H9 (cell line): Measurements from ENCODE around the gene ZNF76. TPM values are rescaled to one million over a fixed set of nuclear protein-coding genes. Genes with fewer than 3 reads are reported as not detected.

Experiments used
- DNase-seq: peaks from one replicate; pipeline ENCODE4 v3.0.0-alpha.2; 2017
- H2AFZ ChIP-seq: one replicate; pipeline ENCODE4 v1.6.1; 2013; ENCODE audit warnings: mild to moderate bottlenecking, low read length, control low read depth, moderate library complexity
- H2AK5ac ChIP-seq: 2 replicates; pipeline ENCODE4 v1.6.1; 2013; ENCODE audit warnings: low read length, control low read depth, mixed read lengths; ENCODE audit not compliant: insufficient read length
- H2BK120ac ChIP-seq: one replicate; pipeline ENCODE4 v1.6.1; 2013; ENCODE audit warnings: low read depth, mild to moderate bottlenecking, low read length, control low read depth, inconsistent platforms; ENCODE audit not compliant: poor library complexity, severe bottlenecking
- H2BK12ac ChIP-seq: 2 replicates; pipeline ENCODE4 v1.6.1; 2013; ENCODE audit warnings: low read length, control low read depth, mixed read lengths, low read depth; ENCODE audit not compliant: insufficient read length
- H2BK15ac ChIP-seq: 2 replicates; pipeline ENCODE4 v1.6.1; 2013; ENCODE audit warnings: low read depth, low read length, control low read depth
- H2BK20ac ChIP-seq: one replicate; pipeline ENCODE4 v1.6.1; 2013; ENCODE audit warnings: low read depth, mild to moderate bottlenecking, low read length, control low read depth, inconsistent platforms; ENCODE audit not compliant: poor library complexity, severe bottlenecking
- H2BK5ac ChIP-seq: 2 replicates; pipeline ENCODE4 v1.6.1; 2013; ENCODE audit warnings: low read length, control low read depth, mixed read lengths; ENCODE audit not compliant: insufficient read length
- H3K14ac ChIP-seq: 2 replicates; pipeline ENCODE4 v1.6.1; 2013; ENCODE audit warnings: low read length, control low read depth; ENCODE audit not compliant: insufficient read depth
- H3K18ac ChIP-seq: 2 replicates; pipeline ENCODE4 v1.6.1; 2013; ENCODE audit warnings: low read depth, mild to moderate bottlenecking, mixed read lengths, low read length, control low read depth; ENCODE audit not compliant: insufficient read length
- H3K23ac ChIP-seq: 2 replicates; pipeline ENCODE4 v1.6.1; 2013; ENCODE audit warnings: low read length, control low read depth, mixed read lengths, low read depth; ENCODE audit not compliant: insufficient read length
- H3K23me2 ChIP-seq: 2 replicates; pipeline ENCODE4 v1.6.1; 2013; ENCODE audit warnings: low read depth, mild to moderate bottlenecking, mixed read lengths, low read length, control low read depth; ENCODE audit not compliant: insufficient read length, poor library complexity, severe bottlenecking
- H3K27ac ChIP-seq: 2 replicates; pipeline ENCODE4 v1.5.1; 2013; ENCODE audit warnings: low read length, control low read depth, mixed read lengths, low read depth; ENCODE audit not compliant: insufficient read length
- H3K27me3 ChIP-seq: 2 replicates; pipeline ENCODE4 v1.6.1; 2013; ENCODE audit warnings: low read length, control low read depth, inconsistent platforms; ENCODE audit not compliant: insufficient read depth
- H3K4ac ChIP-seq: 2 replicates; pipeline ENCODE4 v1.6.1; 2013; ENCODE audit warnings: low read depth, mild to moderate bottlenecking, control low read depth, inconsistent platforms, low read length, moderate library complexity
- H3K4me1 ChIP-seq: 2 replicates; pipeline ENCODE4 v1.6.1; 2013; ENCODE audit warnings: low read length, control low read depth, inconsistent platforms; ENCODE audit not compliant: insufficient read depth
- H3K4me2 ChIP-seq: 2 replicates; pipeline ENCODE4 v1.6.1; 2013; ENCODE audit warnings: low read length, control low read depth, mixed read lengths; ENCODE audit not compliant: insufficient read length, insufficient read depth
- H3K56ac ChIP-seq: 2 replicates; pipeline ENCODE4 v1.6.1; 2013; ENCODE audit warnings: low read depth, mild to moderate bottlenecking, mixed read lengths, low read length, control low read depth; ENCODE audit not compliant: insufficient read length
- H3K79me1 ChIP-seq: 2 replicates; pipeline ENCODE4 v1.6.1; 2013; ENCODE audit warnings: low read depth, mild to moderate bottlenecking, moderate library complexity, low read length, control low read depth, inconsistent platforms; ENCODE audit not compliant: insufficient read depth, poor library complexity, severe bottlenecking
- H3K79me2 ChIP-seq: 2 replicates; pipeline ENCODE4 v1.6.1; 2013; ENCODE audit warnings: low read length, control low read depth, inconsistent platforms; ENCODE audit not compliant: insufficient read depth
- H3K9ac ChIP-seq: 2 replicates; pipeline ENCODE4 v1.6.1; 2013; ENCODE audit warnings: low read length, control low read depth, mixed read lengths; ENCODE audit not compliant: insufficient read length; ENCODE audit errors: extremely low read depth
- H3K9me3 ChIP-seq: one replicate; pipeline ENCODE4 v1.6.1; 2013; ENCODE audit warnings: low read depth, low read length, inconsistent platforms; ENCODE audit not compliant: control insufficient read depth
- H3T11ph ChIP-seq: one replicate; pipeline ENCODE4 v1.6.1; 2013; ENCODE audit warnings: mild to moderate bottlenecking, low read length, control low read depth, inconsistent platforms
- H4K20me1 ChIP-seq: one replicate; pipeline ENCODE4 v1.6.1; 2013; ENCODE audit not compliant: control insufficient read depth, insufficient read length, insufficient read depth
- H4K5ac ChIP-seq: 2 replicates; pipeline ENCODE4 v1.6.1; 2013; ENCODE audit warnings: low read depth, mild to moderate bottlenecking, mixed read lengths, low read length, control low read depth; ENCODE audit not compliant: insufficient read length
- H4K8ac ChIP-seq: replicated peaks from 2 replicates; pipeline ENCODE4 v1.6.1; 2013; ENCODE audit warnings: low read length, control low read depth, mixed read lengths, low read depth; ENCODE audit not compliant: insufficient read length
- H4K91ac ChIP-seq: 2 replicates; pipeline ENCODE4 v1.6.1; 2013; ENCODE audit warnings: low read depth, mild to moderate bottlenecking, moderate library complexity, mixed read lengths, low read length, control low read depth; ENCODE audit not compliant: insufficient read length
- H3K27ac Mint-ChIP-seq, 3 experiments: 2 replicates in 2 of 3; 3 replicates in 1 of 3; pipeline ENCODE4 v1.8.0; 2020 to 2021; ENCODE audit warnings: mixed read lengths in 3 of 3, mild to moderate bottlenecking in 1 of 3, moderate library complexity in 1 of 3
- H3K27me3 Mint-ChIP-seq: 2 replicates; pipeline ENCODE4 v1.8.0; 2021; ENCODE audit warnings: low read depth, mild to moderate bottlenecking, moderate library complexity, mixed read lengths
- H3K36me3 Mint-ChIP-seq, 3 experiments: 2 replicates in 2 of 3; 3 replicates in 1 of 3; pipeline ENCODE4 v1.8.0; 2020 to 2021; ENCODE audit warnings: low read depth in 3 of 3, mixed read lengths in 3 of 3; ENCODE audit not compliant: insufficient read depth in 1 of 3
- H3K4me1 Mint-ChIP-seq, 2 experiments: 2 replicates each; pipeline ENCODE4 v1.8.0; 2020; ENCODE audit warnings: mixed read lengths in 2 of 2
- H3K4me3 Mint-ChIP-seq, 2 experiments: 2 replicates in 1 of 2; 3 replicates in 1 of 2; pipeline ENCODE4 v1.8.0; 2020 to 2021; ENCODE audit warnings: mild to moderate bottlenecking in 2 of 2, mixed read lengths in 2 of 2, moderate library complexity in 1 of 2
- H3K9me3 Mint-ChIP-seq, 2 experiments: 2 replicates in 1 of 2; 3 replicates in 1 of 2; pipeline ENCODE4 v1.8.0; 2020; ENCODE audit warnings: mild to moderate bottlenecking in 2 of 2, mixed read lengths in 2 of 2, moderate library complexity in 1 of 2
- WGBS: extraction: QIAGEN DNeasy Blood & Tissue Kit; methylation state at CpG from one replicate; pipeline ENCODE4 v1.1.7; 2013; ENCODE audit warnings: missing lambda C conversion rate, low lambda C conversion rate, mixed read lengths; ENCODE audit not compliant: insufficient read length; ENCODE audit errors: extremely low coverage; 5-methylcytosine and 5-hydroxymethylcytosine counted together
- total RNA-seq: library from RNA; stranded (reverse); gene quantifications from 2 replicates; pipeline ENCODE4 v1.2.1, GENCODE V29; 2021
- TF ChIP-seq, protein P1 (sequence below): fragments of 200-600 bp; sonication (generic); conservative IDR thresholded peaks from 3 replicates; pipeline ENCODE4 v1.8.0; 2021; ENCODE audit warnings: antibody characterized with exemption, mild to moderate bottlenecking

The ZNF76 gene
- total RNA-seq, 1 experiment from 2014 or later = 21.1 TPM

DNA sequence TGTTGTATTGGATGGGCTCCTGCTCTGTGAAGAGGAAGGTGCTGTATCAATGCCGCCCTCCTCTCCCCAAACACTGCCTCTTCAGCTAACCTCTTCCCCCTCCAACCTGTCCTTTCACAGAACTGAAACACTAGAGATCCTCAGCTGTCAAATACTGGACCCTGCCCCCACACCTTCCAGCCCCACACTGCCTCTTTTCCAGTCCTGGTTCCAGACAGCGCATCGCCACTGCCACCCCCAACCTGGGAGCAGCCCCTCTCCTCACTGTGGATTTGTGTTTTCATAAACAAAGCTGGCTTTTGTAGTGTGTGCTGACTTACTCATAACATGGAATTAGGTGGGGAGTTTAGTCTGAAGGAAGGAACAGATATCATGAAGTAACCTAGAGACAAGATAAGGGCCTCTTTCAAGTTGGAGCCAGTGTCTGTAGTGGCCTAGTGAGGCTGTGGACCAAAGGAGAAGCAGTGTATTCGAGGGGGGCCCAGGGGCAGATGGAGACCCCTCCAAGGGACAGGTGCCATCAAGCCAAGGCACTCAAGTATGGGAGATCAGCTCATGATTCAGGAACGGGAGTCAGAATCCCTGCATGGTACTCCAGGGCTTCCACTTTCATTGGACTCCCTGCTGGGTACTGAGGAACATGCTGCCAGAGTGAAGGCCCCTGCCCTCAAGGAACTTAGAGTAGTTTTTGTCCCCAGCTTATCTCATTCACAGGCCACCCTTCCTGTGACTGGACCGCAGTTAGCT, 43.7 kb upstream of the ZNF76 start:
- Histone ChIP-seq H2AFZ (no peak overlapping the region), H3K27ac (no peak overlapping the region), H3K23me2 (peaks cover 7% of the 10 kb centered on the region), H2BK12ac (no peak overlapping the region), H3T11ph (no peak overlapping the region), H3K4ac (no peak overlapping the region), H3K4me1 (peaks cover 2% of the 10 kb centered on the region; the same call in 1 of the 2 replicates), H3K14ac (no peak overlapping the region), H4K20me1 (no peaks in the 10 kb centered on the region), H3K18ac (no peak overlapping the region), H2AK5ac (no peak overlapping the region), H3K79me1 (no peaks in the 10 kb centered on the region), H4K91ac (no peak overlapping the region), H3K56ac (no peak overlapping the region), H3K9me3 (no peaks in the 10 kb centered on the region), H3K23ac (no peak overlapping the region), H3K79me2 (no peaks in the 10 kb centered on the region), H2BK5ac (no peak overlapping the region), H3K4me2 (peak overlapping the region; percentile 43), H4K8ac (no peak overlapping the region), H2BK120ac (no peak overlapping the region), H2BK15ac (no peak overlapping the region), H3K27me3 (peaks cover 41% of the 10 kb centered on the region; the same call in 1 of the 2 replicates), H3K9ac (no peak overlapping the region), H2BK20ac (no peak overlapping the region), H4K5ac (no peak overlapping the region)
- TF ChIP-seq, protein P1, sequence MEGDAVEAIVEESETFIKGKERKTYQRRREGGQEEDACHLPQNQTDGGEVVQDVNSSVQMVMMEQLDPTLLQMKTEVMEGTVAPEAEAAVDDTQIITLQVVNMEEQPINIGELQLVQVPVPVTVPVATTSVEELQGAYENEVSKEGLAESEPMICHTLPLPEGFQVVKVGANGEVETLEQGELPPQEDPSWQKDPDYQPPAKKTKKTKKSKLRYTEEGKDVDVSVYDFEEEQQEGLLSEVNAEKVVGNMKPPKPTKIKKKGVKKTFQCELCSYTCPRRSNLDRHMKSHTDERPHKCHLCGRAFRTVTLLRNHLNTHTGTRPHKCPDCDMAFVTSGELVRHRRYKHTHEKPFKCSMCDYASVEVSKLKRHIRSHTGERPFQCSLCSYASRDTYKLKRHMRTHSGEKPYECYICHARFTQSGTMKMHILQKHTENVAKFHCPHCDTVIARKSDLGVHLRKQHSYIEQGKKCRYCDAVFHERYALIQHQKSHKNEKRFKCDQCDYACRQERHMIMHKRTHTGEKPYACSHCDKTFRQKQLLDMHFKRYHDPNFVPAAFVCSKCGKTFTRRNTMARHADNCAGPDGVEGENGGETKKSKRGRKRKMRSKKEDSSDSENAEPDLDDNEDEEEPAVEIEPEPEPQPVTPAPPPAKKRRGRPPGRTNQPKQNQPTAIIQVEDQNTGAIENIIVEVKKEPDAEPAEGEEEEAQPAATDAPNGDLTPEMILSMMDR = no peak
- Mint-ChIP-seq H3K27ac (no peak overlapping the region), H3K36me3 (no peaks in the 10 kb centered on the region; a peak in 1 of 7 replicates), H3K9me3 (no peaks in the 10 kb centered on the region), H3K4me1 (peaks cover 52 to 62% of the 10 kb centered on the region in 2 experiments), H3K27me3 (peaks cover 91% of the 10 kb centered on the region), H3K4me3 (peak overlapping the region; percentile 69 to 81)
- DNase-seq = no peak
- no CpG with 5 or more reads among the region's 6 CpGs for WGBS
